ENCODE data around the gene PPP1R16B.

The PPP1R16B gene

DNA sequence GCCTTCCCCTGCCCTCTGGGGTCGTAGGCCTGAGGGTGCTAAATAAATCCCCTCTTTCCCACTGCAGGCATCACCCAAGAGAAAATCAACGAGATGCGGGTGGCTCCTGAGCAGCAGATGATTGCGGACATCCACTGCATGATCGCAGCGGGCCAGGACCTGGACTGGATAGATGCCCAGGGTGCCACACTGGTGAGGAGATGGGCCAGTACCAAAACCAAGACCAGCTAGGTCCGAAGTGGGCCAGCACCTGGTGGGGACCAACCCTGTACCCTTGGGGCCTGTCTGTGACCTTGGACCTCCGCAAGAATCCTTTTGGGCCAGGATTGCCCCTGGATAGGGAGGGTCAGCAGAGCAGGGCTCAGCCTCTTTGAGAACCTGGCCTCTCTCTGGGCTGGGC lies 97.1 kb downstream of the PPP1R16B start:
- DNase-seq, result no peak

GRCh38 chr20:38903335-38903734 lies 97.8 kb downstream of the PPP1R16B start:
- no peak for DNase-seq

GRCh38 chr20:38905375-38905774 lies 99.9 kb downstream of the PPP1R16B start:
- no peak for DNase-seq

DNA sequence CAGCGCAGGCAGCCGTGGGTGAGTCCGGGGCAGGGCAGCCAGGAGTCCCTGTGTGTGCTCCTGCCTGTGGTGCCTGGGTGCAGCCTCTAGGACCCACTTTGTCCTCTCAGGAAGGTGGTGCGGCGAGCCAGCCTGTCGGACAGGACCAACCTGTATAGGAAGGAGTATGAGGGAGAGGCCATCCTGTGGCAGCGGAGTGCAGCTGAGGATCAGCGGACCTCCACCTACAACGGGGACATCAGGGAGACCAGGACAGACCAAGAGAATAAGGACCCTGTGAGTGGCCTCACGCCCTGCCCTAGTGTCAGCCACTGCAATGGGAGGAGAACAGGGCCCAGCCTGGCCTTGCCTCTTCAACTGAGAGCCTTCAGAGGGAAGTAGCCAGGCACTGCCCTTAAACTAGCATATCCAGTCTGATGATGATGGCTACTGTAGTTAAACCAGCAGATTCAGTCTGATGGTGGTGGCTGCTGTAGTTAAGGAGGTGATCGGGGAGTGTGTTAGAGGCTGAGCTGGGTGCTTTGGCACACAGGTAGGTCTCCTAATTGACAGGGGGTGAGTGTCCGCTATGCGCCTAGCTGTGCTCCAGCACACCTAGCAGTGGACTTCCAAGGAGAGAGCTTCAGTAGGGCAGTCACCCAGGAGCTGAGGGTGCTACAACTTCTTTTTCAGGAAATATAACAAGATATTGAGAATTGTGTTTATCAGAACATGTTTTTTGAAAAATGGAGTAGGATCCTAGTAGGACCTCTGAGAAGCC lies 102.6 kb downstream of the PPP1R16B start:
- no peak for DNase-seq

GRCh38 chr20:38915355-38915754 lies 109.9 kb downstream of the PPP1R16B start:
- no peak for DNase-seq

GRCh38 chr20:38917657-38918056 lies 112.2 kb downstream of the PPP1R16B start:
- DNase-seq, result no peak

GRCh38 chr20:38918172-38918571 lies 112.7 kb downstream of the PPP1R16B start:
- no peak for DNase-seq

- DNase-seq, result no peak
Observed at GRCh38 chr20:38919683-38920082, 114.2 kb downstream of the PPP1R16B start.

- DNase-seq, result no peak
Observed at GRCh38 chr20:38920411-38920810, 114.9 kb downstream of the PPP1R16B start.

DNA sequence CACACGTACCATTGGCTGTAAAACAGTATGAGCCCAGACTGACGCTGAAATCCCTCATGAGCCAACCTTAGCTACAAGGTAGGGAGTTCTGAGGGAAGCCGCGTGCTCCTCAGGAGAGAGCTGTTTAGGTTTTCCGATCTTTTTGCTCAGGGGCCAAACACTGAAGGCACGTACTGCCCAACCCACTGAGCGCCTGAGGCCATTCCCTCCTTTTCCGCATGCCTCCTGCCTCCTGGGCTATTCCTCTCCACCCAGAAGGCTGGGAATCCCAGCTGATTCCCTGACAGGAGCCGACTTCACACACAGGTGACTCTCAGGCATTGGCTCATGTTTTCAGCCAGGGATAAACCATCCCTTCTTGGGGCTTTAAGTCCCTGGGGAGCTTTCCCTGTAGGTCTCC lies 115.4 kb downstream of the PPP1R16B start:
- no peak for DNase-seq

DNA sequence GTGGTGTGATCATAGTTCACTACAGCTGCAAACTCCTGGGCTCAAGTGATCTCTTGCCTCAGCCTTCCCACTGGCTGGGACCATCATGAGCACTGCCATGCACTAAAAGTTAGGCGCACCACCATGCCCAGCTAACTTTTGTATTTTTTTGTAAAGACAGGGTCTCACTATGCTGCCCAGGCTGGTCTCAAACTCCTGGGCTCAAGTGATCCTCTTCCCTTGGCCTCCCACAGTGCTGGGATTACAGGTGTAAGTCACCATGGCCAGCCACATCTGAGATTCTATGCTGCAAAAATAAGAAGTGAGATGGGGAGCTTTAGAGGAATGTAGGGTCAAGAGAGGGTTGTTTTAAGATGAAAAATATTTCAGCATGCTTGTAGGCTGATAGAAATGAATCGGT lies 119.2 kb downstream of the PPP1R16B start:
- DNase-seq, result no peak

DNA sequence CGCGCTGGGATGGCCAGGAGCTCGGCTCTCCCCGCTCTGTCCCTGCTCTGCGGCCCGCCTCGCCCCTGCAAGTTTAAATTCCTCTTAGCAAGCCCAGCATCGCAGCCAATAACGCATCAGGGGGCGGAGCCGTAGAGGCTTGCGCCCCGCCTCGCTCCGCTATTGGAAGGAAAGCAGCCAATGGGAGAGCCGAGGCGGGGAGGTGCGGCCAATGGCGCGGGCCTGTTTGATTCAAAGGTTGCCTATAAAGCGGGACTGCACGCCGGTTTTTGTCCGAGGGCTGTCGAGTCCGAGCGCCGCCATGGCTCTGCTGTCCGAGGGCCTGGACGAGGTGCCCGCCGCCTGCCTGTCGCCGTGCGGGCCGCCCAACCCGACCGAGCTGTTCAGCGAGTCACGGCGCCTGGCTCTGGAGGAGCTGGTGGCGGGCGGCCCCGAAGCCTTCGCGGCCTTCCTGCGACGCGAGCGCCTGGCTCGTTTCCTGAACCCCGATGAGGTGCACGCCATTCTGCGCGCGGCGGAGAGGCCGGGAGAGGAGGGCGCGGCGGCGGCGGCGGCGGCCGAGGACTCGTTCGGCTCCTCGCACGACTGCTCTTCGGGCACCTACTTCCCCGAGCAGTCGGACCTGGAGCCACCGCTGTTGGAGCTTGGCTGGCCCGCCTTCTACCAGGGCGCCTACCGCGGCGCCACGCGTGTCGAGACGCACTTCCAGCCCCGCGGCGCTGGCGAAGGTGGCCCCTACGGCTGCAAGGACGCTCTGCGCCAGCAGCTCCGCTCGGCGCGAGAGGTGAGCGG lies 120.8 kb downstream of the PPP1R16B start, which contains the start of gene FAM83D:
Gene FAM83D, plus strand, starts transcription at position 276 of the 792 bp plus-strand sequence. Its CDS starts 26 bp downstream, at position 302.
- peak; percentile 97 for DNase-seq

- DNase-seq, result peak; percentile 31
Observed at GRCh38 chr20:38926934-38927616, 121.6 kb downstream of the PPP1R16B start.

GRCh38 chr20:38927902-38928578 lies 122.5 kb downstream of the PPP1R16B start:
- no peak for DNase-seq

DNA sequence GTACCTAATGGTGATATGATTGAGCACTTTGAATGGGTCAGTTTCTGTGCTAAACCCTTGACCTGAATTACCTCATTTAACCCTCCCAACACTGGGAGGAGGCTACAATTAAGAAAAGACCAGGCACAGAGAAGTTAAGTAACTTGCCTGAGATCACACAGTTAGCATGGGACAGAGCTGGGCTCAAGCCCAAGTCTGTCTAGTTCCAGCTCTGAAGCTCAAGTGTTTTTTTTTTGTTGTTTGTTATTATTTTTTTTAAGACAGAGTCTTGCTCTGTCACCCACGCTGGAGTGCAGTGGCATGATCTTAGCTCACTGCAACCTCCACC lies 124.7 kb downstream of the PPP1R16B start:
- DNase-seq, result no peak

- no peak for DNase-seq
Observed at GRCh38 chr20:38931984-38932383, 126.5 kb downstream of the PPP1R16B start.

- no peak for DNase-seq
Observed at GRCh38 chr20:38932457-38933120, 127.1 kb downstream of the PPP1R16B start.

DNA sequence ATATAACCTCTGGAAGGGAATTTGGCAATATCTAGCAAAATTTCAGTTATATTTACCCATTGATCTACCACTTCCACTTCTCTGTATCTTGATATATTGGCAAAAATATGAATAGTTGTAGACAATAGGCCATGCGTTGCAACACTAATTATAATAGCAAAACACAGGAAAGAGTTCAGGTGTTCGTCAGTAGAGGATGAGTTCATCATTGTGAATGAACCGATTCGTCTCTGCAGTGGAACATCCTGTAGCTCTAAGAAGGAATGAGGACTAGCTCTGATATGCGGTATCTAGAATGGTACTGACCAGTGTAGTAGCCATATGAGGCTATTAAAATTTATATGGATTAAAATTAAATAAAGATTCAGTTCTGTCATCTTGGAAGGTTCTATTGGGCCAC lies 129.0 kb downstream of the PPP1R16B start:
- DNase-seq, result no peak

GRCh38 chr20:38935285-38935684 lies 129.8 kb downstream of the PPP1R16B start:
- peak; percentile 3 for DNase-seq

GRCh38 chr20:38935967-38936407 lies 130.5 kb downstream of the PPP1R16B start:
- no peak for DNase-seq

DNA sequence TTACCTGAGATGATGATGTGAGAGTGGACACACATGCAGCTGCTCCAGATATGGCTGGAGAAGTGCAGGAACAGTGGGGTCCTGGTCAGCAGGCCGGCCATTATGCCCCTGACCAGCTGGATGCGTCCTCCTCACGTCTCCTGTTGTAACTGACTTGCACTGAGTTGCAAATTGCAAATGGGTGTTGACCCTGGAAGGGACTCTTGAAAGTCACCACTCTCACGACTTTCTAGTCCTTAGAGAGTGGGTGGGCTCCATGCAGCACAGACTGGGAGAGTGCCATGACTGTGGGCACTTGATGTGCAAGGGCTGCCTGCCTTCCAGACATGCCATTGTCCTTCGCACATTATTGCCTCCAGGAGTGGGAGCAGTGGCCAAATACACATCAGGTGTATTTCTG lies 131.5 kb downstream of the PPP1R16B start:
- DNase-seq, result no peak

DNA sequence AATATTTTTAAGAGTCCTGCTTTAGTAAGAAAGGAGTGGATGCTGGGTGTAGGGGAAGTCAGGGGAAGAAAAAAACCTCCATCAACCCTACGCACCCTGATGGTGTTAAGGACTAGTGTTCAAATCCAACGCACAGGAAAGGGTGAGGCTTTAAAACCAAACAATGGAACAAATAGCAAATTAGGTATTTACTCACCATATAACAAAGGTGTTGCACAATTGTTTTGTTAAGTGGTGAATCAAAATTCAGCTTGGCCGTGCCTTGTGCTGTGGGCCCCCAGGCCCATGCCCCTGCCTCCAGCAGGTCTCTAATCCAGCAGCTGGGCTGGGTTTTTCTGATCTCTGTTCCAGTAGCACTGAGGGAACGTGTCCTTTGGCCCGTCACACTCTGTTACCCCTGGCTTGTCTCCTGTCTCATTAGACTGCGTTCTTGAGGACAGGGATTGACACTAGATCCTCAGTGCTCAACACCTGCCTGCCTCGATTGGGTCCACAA lies 132.5 kb downstream of the PPP1R16B start:
- no peak for DNase-seq
